Suprapubic skin (tissue), 3 donors: Measurements from ENCODE around the gene MACC1.

ENCODE experiments used
- EP300 ChIP-seq: sonication (generic); formaldehyde crosslinking; IDR thresholded peaks from one replicate; pipeline ENCODE4 v1.6.1; 2017; ENCODE audit warnings: antibody characterized with exemption
- POLR2A ChIP-seq, 2 donors: fragments of 450-650 bp; IDR thresholded peaks; one replicate each; pipeline ENCODE4 v1.6.1; 2017; ENCODE audit warnings: antibody characterized with exemption in 2 of 2, mild to moderate bottlenecking in 2 of 2, moderate library complexity in 2 of 2
- TF ChIP-seq, protein P1 (sequence below), 2 donors: fragments of 200-600 bp in 1 of 2; fragments of 450-650 bp in 1 of 2; sonication (generic) in 1 of 2; IDR thresholded peaks; one replicate each; pipeline ENCODE4 v1.5.1; 2016 to 2019; ENCODE audit warnings: antibody characterized with exemption in 2 of 2, mild to moderate bottlenecking in 1 of 2, moderate library complexity in 1 of 2

GRCh38 chr7:20164425-20165145 is 52.6 kb downstream of the MACC1 start:
- TF ChIP-seq POLR2A (IDR thresholded peaks at IDR 0.05) (no peak), EP300 (no peak)
- TF ChIP-seq, protein P1, sequence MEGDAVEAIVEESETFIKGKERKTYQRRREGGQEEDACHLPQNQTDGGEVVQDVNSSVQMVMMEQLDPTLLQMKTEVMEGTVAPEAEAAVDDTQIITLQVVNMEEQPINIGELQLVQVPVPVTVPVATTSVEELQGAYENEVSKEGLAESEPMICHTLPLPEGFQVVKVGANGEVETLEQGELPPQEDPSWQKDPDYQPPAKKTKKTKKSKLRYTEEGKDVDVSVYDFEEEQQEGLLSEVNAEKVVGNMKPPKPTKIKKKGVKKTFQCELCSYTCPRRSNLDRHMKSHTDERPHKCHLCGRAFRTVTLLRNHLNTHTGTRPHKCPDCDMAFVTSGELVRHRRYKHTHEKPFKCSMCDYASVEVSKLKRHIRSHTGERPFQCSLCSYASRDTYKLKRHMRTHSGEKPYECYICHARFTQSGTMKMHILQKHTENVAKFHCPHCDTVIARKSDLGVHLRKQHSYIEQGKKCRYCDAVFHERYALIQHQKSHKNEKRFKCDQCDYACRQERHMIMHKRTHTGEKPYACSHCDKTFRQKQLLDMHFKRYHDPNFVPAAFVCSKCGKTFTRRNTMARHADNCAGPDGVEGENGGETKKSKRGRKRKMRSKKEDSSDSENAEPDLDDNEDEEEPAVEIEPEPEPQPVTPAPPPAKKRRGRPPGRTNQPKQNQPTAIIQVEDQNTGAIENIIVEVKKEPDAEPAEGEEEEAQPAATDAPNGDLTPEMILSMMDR (IDR thresholded peaks at IDR 0.05), result no peak
